Measurements from ENCODE around the gene ABCC1. TPM values are rescaled to one million over a fixed set of nuclear protein-coding genes. Genes with fewer than 3 reads are reported as not detected.

Gene ABCC1
- total RNA-seq, 1 donor: 46.2 TPM

- DNase-seq (ENCODE audit: low read depth): no peak
- TF ChIP-seq, protein P1, sequence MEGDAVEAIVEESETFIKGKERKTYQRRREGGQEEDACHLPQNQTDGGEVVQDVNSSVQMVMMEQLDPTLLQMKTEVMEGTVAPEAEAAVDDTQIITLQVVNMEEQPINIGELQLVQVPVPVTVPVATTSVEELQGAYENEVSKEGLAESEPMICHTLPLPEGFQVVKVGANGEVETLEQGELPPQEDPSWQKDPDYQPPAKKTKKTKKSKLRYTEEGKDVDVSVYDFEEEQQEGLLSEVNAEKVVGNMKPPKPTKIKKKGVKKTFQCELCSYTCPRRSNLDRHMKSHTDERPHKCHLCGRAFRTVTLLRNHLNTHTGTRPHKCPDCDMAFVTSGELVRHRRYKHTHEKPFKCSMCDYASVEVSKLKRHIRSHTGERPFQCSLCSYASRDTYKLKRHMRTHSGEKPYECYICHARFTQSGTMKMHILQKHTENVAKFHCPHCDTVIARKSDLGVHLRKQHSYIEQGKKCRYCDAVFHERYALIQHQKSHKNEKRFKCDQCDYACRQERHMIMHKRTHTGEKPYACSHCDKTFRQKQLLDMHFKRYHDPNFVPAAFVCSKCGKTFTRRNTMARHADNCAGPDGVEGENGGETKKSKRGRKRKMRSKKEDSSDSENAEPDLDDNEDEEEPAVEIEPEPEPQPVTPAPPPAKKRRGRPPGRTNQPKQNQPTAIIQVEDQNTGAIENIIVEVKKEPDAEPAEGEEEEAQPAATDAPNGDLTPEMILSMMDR (IDR thresholded peaks at IDR 0.05; ENCODE audit: insufficient read depth, low read length): no peak
- H3K4me3 ChIP-seq (ENCODE audit: low read depth, low read length): no peak overlapping the region
Measured at GRCh38 chr16:15967655-15968315, 18.4 kb downstream of the ABCC1 start.

DNA sequence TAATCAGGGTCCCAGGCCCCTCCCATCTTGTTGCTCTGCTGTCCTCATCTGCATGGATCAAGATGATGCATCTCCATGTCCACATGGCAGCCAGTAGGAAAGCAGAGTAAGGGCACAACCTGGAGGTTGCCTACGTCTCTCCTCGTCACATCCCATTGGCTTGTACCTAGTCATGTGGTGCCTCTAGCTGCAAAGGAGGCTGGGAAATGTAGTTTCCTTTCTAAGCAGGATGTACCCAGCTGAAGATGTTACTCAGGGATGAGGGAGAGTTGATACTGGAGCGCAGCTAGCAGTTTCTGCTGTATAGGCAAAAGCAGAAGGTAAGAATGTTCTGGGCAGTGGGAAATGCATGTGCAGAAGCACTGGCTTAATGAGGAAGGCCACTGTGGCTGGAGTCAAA lies 20.8 kb downstream of the ABCC1 start:
- TF ChIP-seq, protein P1 (IDR thresholded peaks at IDR 0.05; ENCODE audit: insufficient read depth, low read length): no peak
- no peak overlapping the region for H3K4me3 ChIP-seq (ENCODE audit: low read depth, low read length)
- DNase-seq (ENCODE audit: low read depth): no peak

DNA sequence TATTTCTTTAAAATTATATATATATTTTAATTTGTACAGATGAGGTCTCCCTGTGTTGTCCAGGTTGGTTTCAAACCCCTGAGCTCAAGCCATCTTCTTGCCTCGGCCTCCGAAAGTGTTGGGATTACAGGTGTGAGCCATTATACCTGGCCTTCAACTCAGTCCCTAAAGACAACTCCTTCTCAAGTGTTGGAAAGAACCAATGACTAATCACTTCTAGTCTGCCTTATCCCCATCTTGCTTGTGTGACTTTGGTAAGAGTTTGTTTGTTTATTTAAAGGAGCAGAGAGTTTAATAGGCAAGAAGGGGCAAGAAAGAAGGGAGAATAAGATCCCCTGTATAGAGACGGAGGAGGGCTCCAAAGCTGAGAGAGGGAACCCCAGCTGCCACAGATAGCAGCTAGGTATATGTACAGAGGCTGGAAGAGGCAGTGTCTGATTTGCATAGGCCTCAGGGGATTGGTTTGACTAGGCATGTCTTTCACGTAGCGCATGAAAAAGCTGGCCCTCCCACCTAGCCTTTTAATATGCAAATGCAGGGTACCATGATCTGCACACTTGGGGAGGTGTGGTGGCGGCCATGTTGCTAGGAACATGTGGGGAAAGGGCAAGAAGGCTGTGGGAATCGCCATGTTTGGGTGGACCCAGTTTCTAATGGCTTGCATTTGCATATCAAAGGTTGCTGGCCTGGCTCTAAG lies 21.5 kb downstream of the ABCC1 start:
- TF ChIP-seq, protein P1 (IDR thresholded peaks at IDR 0.05; ENCODE audit: insufficient read depth, low read length): no peak
- no peak for DNase-seq (ENCODE audit: low read depth)
- H3K4me3 ChIP-seq (ENCODE audit: low read depth, low read length): no peak overlapping the region

- TF ChIP-seq, protein P1 (IDR thresholded peaks at IDR 0.05; ENCODE audit: insufficient read depth, low read length): no peak
- no peak for DNase-seq (ENCODE audit: low read depth)
- no peak overlapping the region for H3K4me3 ChIP-seq (ENCODE audit: low read depth, low read length)
Measured at GRCh38 chr16:15971440-15971815, 22.0 kb downstream of the ABCC1 start.

GRCh38 chr16:15972046-15972868 lies 22.8 kb downstream of the ABCC1 start:
- H3K4me3 ChIP-seq (ENCODE audit: low read depth, low read length): no peak overlapping the region
- TF ChIP-seq, protein P1 (IDR thresholded peaks at IDR 0.05; ENCODE audit: insufficient read depth, low read length): no peak
- DNase-seq (ENCODE audit: low read depth): no peak

GRCh38 chr16:15973421-15973820 lies 24.0 kb downstream of the ABCC1 start:
- TF ChIP-seq, protein P1 (IDR thresholded peaks at IDR 0.05; ENCODE audit: insufficient read depth, low read length): no peak
- DNase-seq (ENCODE audit: low read depth): peak; percentile 56
- H3K4me3 ChIP-seq (ENCODE audit: low read depth, low read length): no peak overlapping the region
